SK-MEL-5 (cell line): ENCODE data around the gene SLC6A16. TPM values are rescaled to one million over a fixed set of nuclear protein-coding genes. Genes with fewer than 3 reads are reported as not detected.
"Not testable (repeated sequence)": the region's sequence is repeated elsewhere in the genome, so short reads cannot be mapped to it uniquely, and the experiment has no call there.

ENCODE experiments used
- DNase-seq: peaks from one replicate; pipeline ENCODE4 v3.0.0-alpha.2; 2016; ENCODE audit warnings: low read depth, low spot score
- in situ Hi-C: cut with HindIII; loops from 2 replicates; pipeline ENCODE4 v1.10.0; 2016; ENCODE audit warnings: low sequenced_read_pairs, high pct_unique_total_duplicates, low pct_unique_long_range_greater_than_20kb
- total RNA-seq: library from RNA; depleted of rRNA; stranded (reverse); fragments of >200 nt; shearing (Covaris generic); gene quantifications from 2 replicates; pipeline ENCODE4 v1.2.3, GENCODE V29; 2014

SLC6A16 gene
- total RNA-seq, 1 experiment from 2014 or later, result 0.05 TPM

DNA sequence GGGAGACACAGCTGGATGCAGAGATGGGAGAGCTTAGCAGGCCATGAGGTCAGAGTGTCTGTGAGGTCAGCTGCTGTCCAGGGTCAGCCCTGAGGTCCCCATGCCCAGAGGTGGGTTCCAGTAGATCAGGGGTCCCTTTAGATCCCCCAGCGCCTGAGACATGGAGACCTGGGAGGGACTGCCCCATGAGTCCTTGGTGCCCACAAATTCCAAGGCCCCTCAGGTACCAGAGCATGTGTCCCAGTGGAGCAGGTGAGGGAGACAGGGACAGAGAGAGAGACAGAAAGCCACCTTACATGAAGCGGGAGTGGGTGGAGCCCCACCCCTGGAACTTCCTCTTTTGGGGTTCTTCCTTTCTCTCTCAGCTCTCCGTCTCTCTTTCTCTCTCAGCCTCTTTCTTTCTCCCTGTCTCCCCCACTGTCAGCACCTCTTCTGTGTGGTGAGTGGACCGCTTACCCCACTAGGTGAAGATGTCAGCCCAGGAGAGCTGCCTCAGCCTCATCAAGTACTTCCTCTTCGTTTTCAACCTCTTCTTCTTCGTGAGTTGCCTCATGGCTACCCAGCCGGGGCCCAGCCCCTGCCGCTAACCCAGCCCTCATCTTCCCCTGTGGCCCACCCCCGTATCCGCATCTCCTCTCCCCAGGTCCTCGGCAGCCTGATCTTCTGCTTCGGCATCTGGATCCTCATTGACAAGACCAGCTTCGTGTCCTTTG, 10.2 kb upstream of the SLC6A16 start, which contains the start of gene CD37:
Gene CD37 (plus strand): TSS at position 336 of the 713 bp plus-strand sequence. CDS start 135 bp downstream, at position 471.
- in situ Hi-C loops, result no loop called here
- DNase-seq, result no peak

DNA sequence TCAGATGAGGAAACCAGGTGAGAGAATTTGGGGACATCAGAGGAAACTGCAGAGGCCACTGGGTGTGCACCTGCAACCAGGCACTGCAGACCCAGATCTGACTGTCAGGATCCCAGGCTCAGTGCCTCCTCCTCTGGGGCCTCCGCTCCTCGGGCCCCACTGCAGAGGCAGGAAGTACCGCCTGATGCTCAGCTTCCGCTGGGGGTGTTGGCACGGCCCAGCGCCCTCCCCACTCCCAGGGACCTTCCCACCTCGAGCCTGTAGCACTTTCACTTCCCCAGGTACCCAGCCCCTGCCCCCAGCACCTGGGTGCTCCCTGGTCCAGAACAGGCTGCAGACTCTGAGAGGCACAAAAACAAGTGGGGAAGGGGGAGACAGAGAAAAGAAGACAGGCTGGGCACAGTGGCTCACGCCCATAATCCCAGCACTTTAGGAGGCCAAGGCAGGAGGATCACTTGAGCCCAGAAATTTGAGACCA, 8.9 kb upstream of the SLC6A16 start:
- in situ Hi-C loops, result no loop called here
- no peak for DNase-seq

DNA sequence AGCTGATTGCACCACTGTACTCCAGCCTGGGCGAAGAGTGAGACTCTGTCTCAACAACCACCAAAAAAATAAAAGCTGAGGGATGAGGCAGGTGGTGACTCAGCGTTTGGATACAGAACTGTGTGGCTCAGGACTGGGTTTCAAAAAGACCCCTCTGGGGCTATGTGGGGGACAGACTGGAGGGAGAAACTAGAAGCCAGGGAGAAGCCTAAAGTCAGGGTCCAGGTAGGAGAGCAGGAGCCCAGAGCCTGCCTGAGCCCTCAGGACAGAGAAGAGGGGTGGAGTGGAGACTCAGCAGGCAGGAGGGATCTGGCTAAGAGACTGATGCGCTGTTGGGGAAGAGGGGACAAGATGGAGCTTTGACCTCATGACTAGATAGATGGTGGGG, 8.4 kb upstream of the SLC6A16 start:
- in situ Hi-C loops, result no loop called here
- no peak for DNase-seq

DNA sequence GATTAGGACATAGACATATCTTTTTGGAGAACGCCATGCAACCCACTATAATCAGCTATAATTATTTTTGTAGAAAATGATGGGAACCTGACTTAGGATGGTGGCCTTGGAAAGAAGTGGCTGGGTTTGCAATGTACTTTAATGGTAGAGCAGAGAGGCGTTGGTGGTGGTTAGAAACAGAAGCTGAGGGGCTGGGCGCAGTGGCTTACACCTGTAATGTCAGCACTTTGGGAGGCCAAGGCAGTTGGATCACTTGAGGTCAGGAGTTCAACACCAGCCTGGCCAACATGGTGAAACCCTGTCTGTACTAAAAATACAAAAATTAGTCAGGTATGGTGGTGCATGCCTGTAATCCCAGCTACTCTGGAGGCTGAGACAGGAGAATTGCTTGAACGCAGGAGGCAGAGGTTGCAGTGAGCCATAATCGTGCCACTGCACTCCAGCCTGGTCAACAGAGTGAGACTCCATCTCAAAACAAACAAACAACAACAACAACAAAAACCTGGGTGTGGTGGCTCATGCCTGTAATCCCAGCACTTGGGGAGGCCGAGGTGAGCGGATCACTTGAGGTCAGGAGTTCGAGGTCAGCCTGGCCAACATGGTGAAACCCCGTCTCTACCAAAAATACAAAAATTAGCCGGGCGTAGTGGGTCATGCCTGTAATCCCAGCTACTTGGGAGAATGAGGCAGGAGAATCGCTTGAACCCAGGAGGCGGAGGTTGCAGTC, 7.9 kb upstream of the SLC6A16 start:
- in situ Hi-C loops, DNase-seq: not testable (repeated sequence)

DNA sequence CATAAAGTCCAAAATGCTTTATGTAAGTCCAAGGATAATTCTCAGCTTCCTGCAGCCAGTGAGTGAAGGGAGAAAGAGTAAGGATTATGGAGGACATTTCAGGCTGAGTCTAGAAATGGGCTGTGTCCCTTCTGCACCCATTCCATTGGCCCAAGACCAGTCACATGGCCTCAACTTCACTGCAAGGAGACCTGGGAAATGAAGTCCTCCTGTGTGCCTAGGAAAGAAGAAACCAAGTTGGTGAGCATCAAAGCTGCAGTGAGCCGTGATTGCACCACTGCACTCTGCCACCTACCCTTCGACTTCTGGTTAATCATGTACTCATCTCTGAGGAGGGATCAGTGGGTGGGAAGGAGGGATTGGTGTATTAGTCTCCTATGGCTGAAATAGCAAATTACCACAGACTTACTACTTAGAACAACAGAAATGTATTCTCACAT, 6.6 kb upstream of the SLC6A16 start:
- in situ Hi-C loops, result no loop called here
- DNase-seq, result peak; percentile 79

DNA sequence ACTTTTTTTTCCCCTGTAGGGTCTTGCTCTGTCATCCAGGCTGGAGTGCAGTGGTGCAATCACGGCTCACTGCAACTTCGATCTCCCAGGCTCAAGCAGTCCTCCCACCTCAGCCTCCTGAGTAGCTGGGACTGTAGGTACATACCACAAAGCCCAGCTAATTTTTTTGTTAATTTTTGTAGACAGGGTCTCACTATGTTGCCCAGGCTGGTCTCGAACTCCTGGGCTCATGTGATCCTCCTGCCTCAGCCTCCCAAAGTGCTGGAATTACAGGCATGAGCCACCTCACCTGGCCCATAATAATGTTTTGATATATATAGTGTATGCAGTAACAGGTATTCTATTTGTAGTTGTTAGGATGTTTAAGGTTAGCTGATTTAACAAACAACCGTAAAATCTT, 6.2 kb upstream of the SLC6A16 start:
- DNase-seq, in situ Hi-C loops: not testable (repeated sequence)

DNA sequence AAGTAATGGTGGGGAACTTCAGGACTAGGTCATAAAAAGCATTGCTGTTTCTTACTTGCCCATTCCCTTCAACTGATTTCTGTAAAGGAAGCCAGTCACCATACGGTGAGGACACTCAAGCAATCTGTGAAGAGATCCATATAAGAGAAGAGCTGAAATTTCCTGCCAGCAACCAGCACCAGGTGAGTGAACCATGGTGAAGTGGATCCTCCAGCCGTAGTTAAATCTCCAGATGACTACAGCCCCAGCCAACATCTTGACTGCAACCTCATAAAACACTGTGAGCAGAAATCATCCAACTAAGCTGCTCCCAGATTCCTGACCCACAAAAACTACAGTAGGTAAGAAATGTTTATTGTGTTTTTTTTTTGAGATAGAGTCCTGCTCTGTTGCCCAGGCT, 3.8 kb upstream of the SLC6A16 start:
- in situ Hi-C loops, result no loop called here
- DNase-seq, result no peak

DNA sequence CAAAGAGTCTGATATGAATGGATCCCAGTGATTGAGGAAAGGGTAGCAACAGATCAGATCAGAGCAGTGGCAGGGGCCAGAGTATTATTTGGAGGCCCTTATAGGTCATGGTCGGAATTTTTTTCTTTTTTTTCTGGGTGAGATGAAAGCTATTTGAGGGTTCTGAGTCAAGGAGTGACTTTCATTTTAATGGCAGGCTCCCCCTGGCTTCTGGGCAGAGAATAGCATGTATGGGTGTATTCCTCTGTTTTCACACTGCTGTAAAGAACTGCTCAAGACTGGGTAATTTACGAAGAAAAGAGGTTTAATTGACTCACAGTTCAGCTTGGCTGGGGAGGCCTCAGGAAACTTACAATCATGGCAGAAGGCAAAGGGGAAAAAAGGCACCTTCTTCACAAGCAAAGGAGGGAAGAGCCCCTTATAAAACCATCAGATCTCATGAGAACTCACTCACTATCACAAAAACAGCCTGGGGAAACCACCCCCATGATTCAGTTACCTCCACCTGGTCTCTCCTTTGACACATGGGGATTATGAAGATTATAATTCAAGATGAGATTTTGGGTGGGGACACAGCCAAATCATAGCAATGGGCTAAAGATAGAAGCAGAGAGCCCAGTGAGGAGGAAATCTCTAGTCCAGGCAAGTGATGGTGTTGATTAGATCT, 3.0 kb upstream of the SLC6A16 start:
- in situ Hi-C loops, result no loop called here
- peak; percentile 64 for DNase-seq

DNA sequence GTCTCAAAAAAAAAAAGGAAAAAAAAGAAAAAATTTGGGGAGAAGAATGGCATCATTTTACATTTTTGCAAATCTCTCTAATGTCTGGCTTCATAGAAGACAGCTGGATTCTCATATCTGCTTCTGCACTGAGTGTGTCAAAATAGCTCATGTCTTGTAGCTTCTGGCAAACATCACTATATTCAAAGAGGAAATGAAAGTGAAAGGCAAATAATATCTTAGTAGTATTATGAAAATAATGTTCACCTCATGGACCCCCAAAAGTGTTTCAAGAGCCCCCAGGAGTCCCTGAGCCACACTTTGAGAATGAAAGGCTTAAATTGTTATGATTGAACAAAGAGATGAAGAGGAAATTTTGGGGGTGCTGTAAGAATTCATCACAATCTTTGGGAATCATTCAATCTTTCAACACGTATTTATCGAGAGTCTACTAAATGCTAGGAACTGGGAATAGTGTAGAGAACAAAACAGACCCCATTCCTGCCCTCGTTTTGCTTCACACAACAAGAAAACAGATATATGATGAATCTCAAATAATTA, 1.2 kb upstream of the SLC6A16 start:
- no peak for DNase-seq
- in situ Hi-C loops, result no loop called here

DNA sequence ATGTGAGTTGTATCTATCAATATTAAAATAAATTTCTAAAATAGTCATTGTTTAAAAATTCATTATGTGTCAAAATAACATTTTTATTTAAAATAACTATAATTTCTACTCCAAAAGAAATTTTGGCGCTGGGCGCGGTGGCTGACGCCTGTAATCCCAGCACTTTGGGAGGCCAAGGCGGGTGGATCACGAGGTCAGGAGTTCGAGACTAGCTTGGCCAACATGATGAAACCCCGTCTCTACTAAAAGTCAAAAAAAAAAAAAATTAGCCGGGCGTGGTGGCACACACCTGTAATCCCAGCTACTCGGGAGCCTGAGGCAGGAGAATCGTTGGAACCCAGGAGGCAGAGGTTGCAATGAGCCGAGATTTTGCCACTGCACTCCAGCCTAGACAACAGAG, 765 bp upstream of the SLC6A16 start:
- in situ Hi-C loops, DNase-seq: not testable (repeated sequence)

DNA sequence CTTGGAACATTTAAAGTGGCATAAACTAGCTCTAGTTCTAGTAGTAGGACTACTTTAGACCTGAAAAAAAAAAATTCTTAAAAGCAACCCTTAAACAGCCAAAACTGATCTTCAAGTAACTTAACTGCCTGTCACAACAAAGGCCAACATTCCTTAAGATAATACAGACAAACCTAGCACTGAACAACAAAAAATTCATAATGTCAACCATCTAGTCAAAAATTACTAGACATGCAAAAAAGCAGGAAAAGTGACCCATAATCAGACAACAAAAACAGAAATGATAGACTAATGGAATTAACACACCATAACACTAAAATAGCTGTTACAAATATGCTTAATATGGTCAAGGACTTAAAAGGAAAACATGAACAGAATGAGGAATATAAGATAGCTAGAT, 6.7 kb downstream of the SLC6A16 start:
- DNase-seq, result no peak
- in situ Hi-C loops, result no loop called here

DNA sequence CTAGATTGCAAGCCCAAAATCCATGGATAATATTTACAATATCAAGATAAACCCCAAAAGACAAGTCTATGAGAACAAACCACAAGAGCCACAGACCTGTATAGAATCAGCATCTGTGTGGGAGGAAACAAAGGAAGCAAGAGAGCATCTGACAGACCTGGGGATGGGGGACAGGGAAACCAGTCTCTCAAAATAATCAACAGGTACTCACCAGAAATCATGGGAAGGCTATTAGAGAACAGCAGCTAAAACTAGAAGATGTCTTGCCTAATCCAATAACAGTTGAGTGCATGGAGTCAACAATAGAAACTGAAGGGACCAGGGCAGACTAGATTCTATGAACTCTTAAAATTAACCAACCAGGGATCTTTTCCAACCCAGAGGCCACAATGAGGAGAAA, 8.7 kb downstream of the SLC6A16 start:
- DNase-seq, result no peak
- in situ Hi-C loops, result no loop called here

DNA sequence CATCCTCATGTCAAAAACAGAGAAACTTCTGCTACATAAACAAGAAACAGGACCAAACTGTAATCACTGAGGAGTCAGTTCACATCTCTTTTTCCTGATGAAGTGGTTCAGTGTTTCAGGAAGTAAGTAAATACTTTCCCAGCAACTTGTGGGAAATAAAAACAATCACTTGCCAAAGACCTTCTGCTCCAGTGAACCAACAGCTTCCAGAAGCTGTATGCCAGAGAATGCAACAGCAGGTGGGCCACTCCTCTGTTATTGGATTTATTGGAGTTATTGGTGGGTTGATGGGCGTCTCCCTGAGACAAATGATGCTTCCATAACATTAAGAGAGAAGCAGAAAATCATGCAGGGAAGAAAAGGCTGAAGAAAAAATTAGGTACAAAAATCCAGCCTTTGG, 9.9 kb downstream of the SLC6A16 start:
- in situ Hi-C loops, result no loop called here
- no peak for DNase-seq

DNA sequence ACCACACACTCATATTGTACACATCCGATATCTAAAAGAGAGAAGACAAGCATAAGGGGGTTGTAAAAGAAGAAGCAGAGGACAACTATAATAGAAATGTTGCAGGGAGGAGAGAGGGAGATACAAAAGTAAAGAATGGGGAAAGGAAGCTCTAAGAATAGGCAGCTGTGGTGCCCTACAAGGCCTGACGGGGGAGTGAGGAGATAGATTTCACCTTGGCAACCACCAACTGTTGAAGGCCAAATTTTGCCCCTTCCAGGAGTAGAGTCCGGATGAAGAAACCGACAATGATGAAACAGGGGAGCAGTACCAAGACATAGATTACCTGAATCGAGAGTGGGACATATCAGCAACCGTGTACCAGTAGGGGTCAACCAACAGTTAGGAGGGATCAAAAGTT, 15.9 kb downstream of the SLC6A16 start:
- in situ Hi-C loops, result no loop called here
- no peak for DNase-seq

DNA sequence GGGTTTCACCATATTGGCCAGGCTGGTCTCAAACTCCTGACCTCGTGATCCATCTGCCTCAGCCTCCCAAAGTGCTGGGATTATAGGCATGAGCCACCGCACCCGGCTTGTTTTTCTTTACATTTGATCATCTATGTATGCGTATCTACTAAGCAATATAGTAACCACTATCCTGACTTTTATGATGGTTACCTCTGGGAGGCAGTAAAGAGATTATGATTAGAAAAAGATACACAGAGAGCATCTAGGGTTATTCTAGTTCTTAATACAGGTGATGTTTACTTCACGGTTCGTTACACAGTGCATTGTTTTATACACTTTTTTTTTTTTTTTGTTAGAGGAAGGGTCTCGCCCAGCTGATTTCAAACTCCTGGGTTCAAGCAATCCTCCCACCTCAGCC, 18.3 kb downstream of the SLC6A16 start:
- in situ Hi-C loops, result not testable (repeated sequence)
- DNase-seq, result peak; percentile 30

DNA sequence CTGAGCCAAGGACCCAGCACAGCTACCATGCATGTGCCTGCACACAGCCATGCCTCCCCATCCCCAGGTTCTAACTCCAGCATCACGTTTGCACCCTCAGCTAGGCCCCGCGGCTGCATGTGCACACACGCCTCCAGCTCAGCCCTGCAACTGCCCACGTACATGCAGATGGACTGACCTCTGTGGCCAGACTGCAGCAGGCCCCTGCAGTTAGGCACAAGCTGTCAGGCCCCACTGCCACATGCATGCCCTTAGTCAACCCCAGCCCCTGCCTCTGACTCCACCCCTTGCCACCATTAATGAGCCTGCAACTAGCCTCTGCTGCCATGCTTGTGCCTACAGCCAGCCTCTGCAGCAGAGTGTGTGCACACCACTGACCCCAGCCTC, 23.1 kb downstream of the SLC6A16 start:
- in situ Hi-C loops, result no loop called here

DNA sequence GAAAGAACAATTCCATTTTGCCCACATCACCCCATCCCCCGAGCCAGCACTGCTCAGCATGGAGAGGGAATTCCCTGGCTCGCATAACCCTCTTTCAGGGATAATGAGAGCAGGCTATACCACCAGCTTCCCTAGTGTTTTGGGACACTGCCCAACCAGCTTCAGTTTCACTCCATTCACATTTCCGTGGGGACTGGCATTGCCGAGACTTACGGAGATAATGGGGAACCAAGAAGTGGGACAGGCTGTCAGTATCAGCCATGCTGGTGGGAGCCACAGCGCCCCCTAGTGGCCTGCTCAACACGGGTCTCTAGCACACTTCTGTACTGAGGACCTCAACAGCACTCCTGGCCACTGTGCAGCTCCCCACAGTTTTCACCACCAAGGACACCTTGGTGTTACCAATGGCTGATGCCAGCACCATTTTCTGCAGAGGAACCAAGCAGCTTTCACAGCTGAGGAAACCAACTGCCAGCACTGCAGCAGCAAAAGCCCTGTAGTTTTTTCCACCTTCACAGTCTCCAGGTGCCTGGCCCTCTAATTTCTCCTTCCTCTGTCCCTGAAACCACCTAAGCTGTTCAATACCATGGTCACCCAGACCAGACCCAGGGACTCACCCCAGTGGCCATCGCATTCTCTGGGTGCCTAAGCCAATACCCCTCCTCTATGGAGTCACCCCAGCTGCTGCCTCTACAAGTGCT, 23.7 kb downstream of the SLC6A16 start:
- in situ Hi-C loops, result no loop called here
- DNase-seq, result peak; percentile 79

More for the DNA sequence above, 23.1 kb downstream of the SLC6A16 start:
- DNase-seq, result no peak

DNA sequence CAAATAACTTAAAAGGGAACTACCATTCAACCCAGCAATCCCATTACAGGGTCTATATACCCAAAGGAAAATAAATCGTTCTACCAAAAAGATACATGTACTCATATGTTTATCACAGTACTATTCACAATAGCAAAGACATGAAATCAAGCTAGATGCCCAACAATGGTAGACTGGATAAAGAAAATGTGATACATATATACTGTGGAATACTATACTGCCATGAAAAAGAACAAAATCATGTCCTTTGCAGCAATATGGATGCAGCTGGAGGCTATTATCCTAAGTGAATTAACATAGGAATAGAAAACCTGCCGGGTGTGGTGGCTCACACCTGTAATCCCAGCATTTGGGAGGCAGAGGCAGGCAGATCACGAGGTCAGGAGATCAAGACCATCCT, 26.3 kb downstream of the SLC6A16 start:
- DNase-seq, in situ Hi-C loops: not testable (repeated sequence)
